Mesendoderm (in vitro differentiated cells): Measurements from ENCODE around the gene DCHS1.

Source experiments
- DNase-seq: peaks from one replicate; pipeline ENCODE4 v3.0.0; 2013
- H2AK5ac ChIP-seq: 2 replicates; pipeline ENCODE4 v1.6.1; 2013; ENCODE audit warnings: low read length, inconsistent platforms
- H2BK120ac ChIP-seq: 2 replicates; pipeline ENCODE4 v1.6.1; 2013; ENCODE audit warnings: low read depth, mild to moderate bottlenecking, low read length, moderate library complexity, mixed read lengths
- H2BK15ac ChIP-seq: replicated peaks from 2 replicates; pipeline ENCODE4 v1.6.1; 2013; ENCODE audit warnings: low read depth, mild to moderate bottlenecking, moderate library complexity
- H2BK5ac ChIP-seq: 2 replicates; pipeline ENCODE4 v1.6.1; 2013; ENCODE audit warnings: low read length, inconsistent platforms
- H3K18ac ChIP-seq: 2 replicates; pipeline ENCODE4 v1.6.1; 2013; ENCODE audit warnings: mild to moderate bottlenecking, low read length, mixed read lengths
- H3K23ac ChIP-seq: one replicate; pipeline ENCODE4 v1.6.1; 2013; ENCODE audit warnings: low read length
- H3K27ac ChIP-seq: 2 replicates; pipeline ENCODE4 v1.5.1; 2013; ENCODE audit warnings: low read depth, mild to moderate bottlenecking, inconsistent platforms, low read length, moderate library complexity
- H3K27me3 ChIP-seq: 2 replicates; pipeline ENCODE4 v1.6.1; 2013; ENCODE audit warnings: low read length, control low read depth, mild to moderate bottlenecking, inconsistent platforms; ENCODE audit not compliant: insufficient read depth, poor library complexity
- H3K36me3 ChIP-seq: 2 replicates; pipeline ENCODE4 v1.6.1; 2013; ENCODE audit warnings: low read length, inconsistent platforms; ENCODE audit not compliant: control insufficient read depth, insufficient read depth
- H3K4ac ChIP-seq: one replicate; pipeline ENCODE4 v1.6.1; 2013; ENCODE audit warnings: low read depth, mild to moderate bottlenecking, low read length, moderate library complexity
- H3K4me1 ChIP-seq: 2 replicates; pipeline ENCODE4 v1.6.1; 2013; ENCODE audit warnings: low read depth, low read length, inconsistent platforms; ENCODE audit not compliant: control insufficient read depth
- H3K4me2 ChIP-seq: 2 replicates; pipeline ENCODE4 v1.6.1; 2013; ENCODE audit warnings: low read length
- H3K4me3 ChIP-seq: 2 replicates; pipeline ENCODE4 v1.5.1; 2013; ENCODE audit warnings: mild to moderate bottlenecking, low read length
- H3K56ac ChIP-seq: one replicate; pipeline ENCODE4 v1.6.1; 2013; ENCODE audit warnings: low read length
- H3K79me1 ChIP-seq: 2 replicates; pipeline ENCODE4 v1.6.1; 2013; ENCODE audit warnings: low read length, inconsistent platforms
- H3K79me2 ChIP-seq: 2 replicates; pipeline ENCODE4 v1.6.1; 2013; ENCODE audit warnings: mild to moderate bottlenecking, low read length; ENCODE audit not compliant: control insufficient read depth, insufficient read depth
- H3K9ac ChIP-seq: 2 replicates; pipeline ENCODE4 v1.6.1; 2013; ENCODE audit warnings: low read length, inconsistent platforms
- H4K5ac ChIP-seq: one replicate; pipeline ENCODE4 v1.6.1; 2013; ENCODE audit warnings: low read length
- H4K8ac ChIP-seq: one replicate; pipeline ENCODE4 v1.6.1; 2013; ENCODE audit warnings: low read depth, mild to moderate bottlenecking, control low read depth, low read length, moderate library complexity
- WGBS: extraction: QIAGEN DNeasy Blood & Tissue Kit; methylation state at CpG from one replicate; pipeline ENCODE4 v1.1.7; 2013; ENCODE audit warnings: low lambda C conversion rate, missing lambda C conversion rate; ENCODE audit not compliant: insufficient coverage; ENCODE audit errors: extremely low coverage; 5-methylcytosine and 5-hydroxymethylcytosine counted together

Gene DCHS1

GRCh38 chr11:6677018-6677417 lies 21.4 kb upstream of the DCHS1 start:
- Histone ChIP-seq H3K4ac (no peak overlapping the region), H3K36me3 (peaks cover 4% of the 10 kb centered on the region), H2BK120ac (no peak overlapping the region), H3K27me3 (no peaks in the 10 kb centered on the region), H3K4me2 (no peak overlapping the region), H3K56ac (no peak overlapping the region), H3K27ac (no peak overlapping the region), H2AK5ac (no peak overlapping the region), H3K9ac (no peak overlapping the region), H2BK15ac (no peak overlapping the region), H2BK5ac (no peak overlapping the region), H3K4me3 (no peak overlapping the region), H3K23ac (no peak overlapping the region), H4K8ac (no peak overlapping the region), H3K18ac (no peak overlapping the region), H4K5ac (no peak overlapping the region), H3K79me2 (peaks cover 11% of the 10 kb centered on the region), H3K79me1 (peaks cover 11% of the 10 kb centered on the region), H3K4me1 (peaks cover 8% of the 10 kb centered on the region)
- no CpG with 5 or more reads among the region's 3 CpGs for WGBS
- no peak for DNase-seq

- no peaks in the 10 kb centered on the region for H3K36me3 ChIP-seq
- H3K4me3 ChIP-seq = no peak overlapping the region
- H2BK5ac ChIP-seq = no peak overlapping the region
- H2BK120ac ChIP-seq = no peak overlapping the region
- H3K4ac ChIP-seq = no peak overlapping the region
- no peak overlapping the region for H3K56ac ChIP-seq
- no peak overlapping the region for H2AK5ac ChIP-seq
- no peak overlapping the region for H4K8ac ChIP-seq
- H3K79me1 ChIP-seq = no peaks in the 10 kb centered on the region
- no peak overlapping the region for H3K18ac ChIP-seq
- H3K79me2 ChIP-seq = no peaks in the 10 kb centered on the region
- H4K5ac ChIP-seq = no peak overlapping the region
- no peak overlapping the region for H2BK15ac ChIP-seq
- no peak overlapping the region for H3K4me2 ChIP-seq
- H3K4me1 ChIP-seq = peaks cover 4% of the 10 kb centered on the region
- WGBS = no CpG with 5 or more reads among the region's 4 CpGs
- H3K27ac ChIP-seq = no peak overlapping the region
- H3K23ac ChIP-seq = no peak overlapping the region
- DNase-seq = no peak
- no peak overlapping the region for H3K9ac ChIP-seq
- no peaks in the 10 kb centered on the region for H3K27me3 ChIP-seq
These were observed 19.3 kb upstream of the DCHS1 start for GRCh38 chr11:6674862-6675261.

GRCh38 chr11:6674219-6674597 lies 18.6 kb upstream of the DCHS1 start:
- H3K36me3 ChIP-seq = no peaks in the 10 kb centered on the region
- H4K8ac ChIP-seq = no peak overlapping the region
- H3K23ac ChIP-seq = no peak overlapping the region
- no peak overlapping the region for H2BK15ac ChIP-seq
- no peak overlapping the region for H3K4ac ChIP-seq
- H3K9ac ChIP-seq = no peak overlapping the region
- H3K27me3 ChIP-seq = no peaks in the 10 kb centered on the region
- no peaks in the 10 kb centered on the region for H3K79me1 ChIP-seq
- no peak for DNase-seq
- no peak overlapping the region for H3K18ac ChIP-seq
- peaks cover 2% of the 10 kb centered on the region for H3K4me1 ChIP-seq
- no CpG with 5 or more reads among the region's 1 CpG for WGBS
- no peak overlapping the region for H2BK5ac ChIP-seq
- no peak overlapping the region for H3K27ac ChIP-seq
- no peaks in the 10 kb centered on the region for H3K79me2 ChIP-seq
- no peak overlapping the region for H3K56ac ChIP-seq
- H2BK120ac ChIP-seq = no peak overlapping the region
- no peak overlapping the region for H4K5ac ChIP-seq
- H3K4me2 ChIP-seq = no peak overlapping the region
- H2AK5ac ChIP-seq = no peak overlapping the region
- H3K4me3 ChIP-seq = no peak overlapping the region

GRCh38 chr11:6673523-6674218 lies 18.1 kb upstream of the DCHS1 start:
- Histone ChIP-seq H3K56ac (no peak overlapping the region), H2AK5ac (no peak overlapping the region), H3K9ac (no peak overlapping the region), H3K79me1 (no peaks in the 10 kb centered on the region), H3K4me1 (no peaks in the 10 kb centered on the region), H3K23ac (no peak overlapping the region), H3K27ac (no peak overlapping the region), H3K36me3 (no peaks in the 10 kb centered on the region), H2BK15ac (no peak overlapping the region), H3K79me2 (no peaks in the 10 kb centered on the region), H3K4me2 (no peak overlapping the region), H3K4ac (no peak overlapping the region), H4K5ac (no peak overlapping the region), H3K18ac (no peak overlapping the region), H3K4me3 (no peak overlapping the region), H2BK120ac (no peak overlapping the region), H2BK5ac (no peak overlapping the region), H4K8ac (no peak overlapping the region), H3K27me3 (no peaks in the 10 kb centered on the region)
- no peak for DNase-seq

- Histone ChIP-seq H3K18ac (no peak overlapping the region), H3K79me1 (no peaks in the 10 kb centered on the region), H4K5ac (no peak overlapping the region), H3K4me3 (no peak overlapping the region), H3K4me2 (no peak overlapping the region), H3K79me2 (no peaks in the 10 kb centered on the region), H3K36me3 (no peaks in the 10 kb centered on the region), H3K56ac (no peak overlapping the region), H3K9ac (no peak overlapping the region), H2BK15ac (no peak overlapping the region), H4K8ac (no peak overlapping the region), H2BK120ac (no peak overlapping the region), H2BK5ac (no peak overlapping the region), H3K23ac (no peak overlapping the region), H3K27ac (no peak overlapping the region), H3K4me1 (no peaks in the 10 kb centered on the region), H2AK5ac (no peak overlapping the region), H3K4ac (no peak overlapping the region), H3K27me3 (no peaks in the 10 kb centered on the region)
- WGBS = no CpG with 5 or more reads among the region's 2 CpGs
- DNase-seq = no peak
These were observed 16.4 kb upstream of the DCHS1 start for GRCh38 chr11:6671991-6672390.

- H3K36me3 ChIP-seq = no peaks in the 10 kb centered on the region
- no peak overlapping the region for H3K9ac ChIP-seq
- H4K8ac ChIP-seq = no peak overlapping the region
- H3K4me2 ChIP-seq = no peak overlapping the region
- H3K27ac ChIP-seq = no peak overlapping the region
- H2AK5ac ChIP-seq = no peak overlapping the region
- DNase-seq = no peak
- H4K5ac ChIP-seq = no peak overlapping the region
- H3K23ac ChIP-seq = no peak overlapping the region
- no peak overlapping the region for H2BK120ac ChIP-seq
- H3K4me3 ChIP-seq = no peak overlapping the region
- H3K56ac ChIP-seq = no peak overlapping the region
- H3K18ac ChIP-seq = no peak overlapping the region
- no CpG with 5 or more reads among the region's 6 CpGs for WGBS
- no peaks in the 10 kb centered on the region for H3K4me1 ChIP-seq
- H3K79me1 ChIP-seq = no peaks in the 10 kb centered on the region
- no peak overlapping the region for H2BK15ac ChIP-seq
- no peaks in the 10 kb centered on the region for H3K79me2 ChIP-seq
- H3K27me3 ChIP-seq = no peaks in the 10 kb centered on the region
- no peak overlapping the region for H3K4ac ChIP-seq
- H2BK5ac ChIP-seq = no peak overlapping the region
These were observed 14.7 kb upstream of the DCHS1 start for GRCh38 chr11:6670202-6670830.
